Aorta (tissue), 5 donors: Measurements from ENCODE around the gene INTS3. TPM values are rescaled to one million over a fixed set of nuclear protein-coding genes. Genes with fewer than 3 reads are reported as not detected.

ENCODE experiments used
- ATAC-seq: fragments of 200-7000 bp; cut with Tn5 transposase; one replicate; pipeline ENCODE4 v1.9.1; 2022; ENCODE audit warnings: moderate library complexity; ENCODE audit not compliant: low FRiP score
- DNase-seq, 2 donors: peaks; one replicate each; pipeline ENCODE4 v3.0.0-alpha.2; 2020
- H3K27ac ChIP-seq, 2 donors: one replicate each; pipeline ENCODE4 v1.5.1; 2013; ENCODE audit warnings: low read length in 2 of 2, mild to moderate bottlenecking in 2 of 2, moderate library complexity in 2 of 2, control low read depth in 1 of 2, inconsistent platforms in 1 of 2, low read depth in 1 of 2
- H3K27me3 ChIP-seq, 2 donors: one replicate each; pipeline ENCODE4 v1.6.1; 2013; ENCODE audit warnings: control low read depth in 1 of 2, low read length in 1 of 2, mild to moderate bottlenecking in 1 of 2, moderate library complexity in 1 of 2; ENCODE audit not compliant: insufficient read depth in 2 of 2, control insufficient read depth in 1 of 2
- H3K36me3 ChIP-seq, 2 donors: one replicate each; pipeline ENCODE4 v1.6.1; 2013; ENCODE audit warnings: control low read depth in 1 of 2, low read length in 1 of 2, mild to moderate bottlenecking in 1 of 2; ENCODE audit not compliant: insufficient read depth in 2 of 2, control insufficient read depth in 1 of 2
- H3K4me1 ChIP-seq, 2 donors: one replicate each; pipeline ENCODE4 v1.6.1; 2013; ENCODE audit warnings: low read length in 2 of 2, control low read depth in 1 of 2, mild to moderate bottlenecking in 1 of 2, moderate library complexity in 1 of 2; ENCODE audit not compliant: insufficient read depth in 2 of 2, control insufficient read depth in 1 of 2
- H3K4me3 ChIP-seq, 2 donors: one replicate each; pipeline ENCODE4 v1.5.1; 2013; ENCODE audit warnings: low read length in 2 of 2, control low read depth in 1 of 2, mild to moderate bottlenecking in 1 of 2
- H3K9me3 ChIP-seq: one replicate; pipeline ENCODE4 v1.6.1; 2013; ENCODE audit warnings: mild to moderate bottlenecking, low read length; ENCODE audit not compliant: control insufficient read depth
- WGBS, 2 donors: extraction: QIAGEN DNeasy Blood & Tissue Kit; methylation state at CpG; one replicate each; pipeline ENCODE4 v1.1.7; 2013; 5-methylcytosine and 5-hydroxymethylcytosine counted together
- intact Hi-C, 2 donors: fragments of 100-400 bp; cut with DNase I; formaldehyde crosslinking; loops; one replicate each; pipeline versions ENCODE4 v1.14.2 to v1.15.0; 2022
- polyA plus RNA-seq, 2 donors: library from polyadenylated mRNA; stranded (reverse); fragments of 200-250 nt; gene quantifications; one replicate each; pipeline ENCODE4 v1.2.3, GENCODE V29; 2013
- total RNA-seq, 2 donors: library from RNA; stranded (reverse); fragmentation: NEBNext Ultra II Directional; extraction: Animal tissue kit (Norgen Biotek cat#: 25700); gene quantifications; one replicate each; pipeline ENCODE4 v1.2.1, GENCODE V29; 2021
- donor health status: healthy with polysubstance abuse.
- donor health status: Bipolar disorder and iron deficiency.
- donor health status: DM: no; HTN: no; CAD: no.
- donor health status: DM: no; HTN: no; CAD: no.
- donor health status: DM: yes; HTN: yes; CAD: no.

Gene INTS3
- total and polyA plus RNA-seq, 4 donors = 10.9 to 101 (median 64.4) TPM

GRCh38 chr1:153685544-153686340 is 42.1 kb upstream of the INTS3 start:
- whole genome bisulfite sequencing, 2 donors = 64 to 69% methylated on average over 11 of the region's 11 CpGs
- no peak for DNase-seq
- Histone ChIP-seq H3K4me1 (no peaks in the 10 kb centered on the region), H3K9me3 (no peaks in the 10 kb centered on the region), H3K36me3 (peaks cover 4 to 21% of the 10 kb centered on the region in 2 donors), H3K27ac (peak overlapping the region in 1 of 2 donors; percentile 8), H3K27me3 (no peaks in the 10 kb centered on the region), H3K4me3 (no peak overlapping the region)
- ATAC-seq = no peak
- intact Hi-C loops = no loop called here

- peaks cover 2 to 20% of the 10 kb centered on the region in 2 donors for H3K36me3 ChIP-seq
- H3K4me1 ChIP-seq = no peaks in the 10 kb centered on the region
- H3K4me3 ChIP-seq = no peak overlapping the region
- no peaks in the 10 kb centered on the region for H3K27me3 ChIP-seq
- 77% methylated on average over 16 of the region's 16 CpGs for WGBS, 2 donors
- ATAC-seq = no peak
- DNase-seq = no peak
- intact Hi-C loops = no loop called here
- no peaks in the 10 kb centered on the region for H3K9me3 ChIP-seq
- H3K27ac ChIP-seq = no peak overlapping the region
Observed at GRCh38 chr1:153687346-153688125, 40.3 kb upstream of the INTS3 start.

- Histone ChIP-seq H3K9me3 (no peaks in the 10 kb centered on the region), H3K4me3 (no peak overlapping the region), H3K27ac (no peak overlapping the region), H3K4me1 (no peaks in the 10 kb centered on the region), H3K27me3 (no peaks in the 10 kb centered on the region), H3K36me3 (peaks cover 0 to 16% of the 10 kb centered on the region in 2 donors)
- intact Hi-C loops = no loop called here
- no peak for ATAC-seq
- WGBS, 2 donors = 73 to 75% methylated on average over 7 of the region's 7 CpGs
- no peak for DNase-seq
Observed at GRCh38 chr1:153688276-153688675, 39.6 kb upstream of the INTS3 start.

- H3K4me3 ChIP-seq = no peak overlapping the region
- no peak overlapping the region for H3K27ac ChIP-seq
- H3K4me1 ChIP-seq = no peaks in the 10 kb centered on the region
- H3K36me3 ChIP-seq = peaks cover 0 to 14% of the 10 kb centered on the region in 2 donors
- no peaks in the 10 kb centered on the region for H3K9me3 ChIP-seq
- DNase-seq = no peak
- no peak for ATAC-seq
- 76 to 80% methylated on average over 18 of the region's 18 CpGs for WGBS, 2 donors
- H3K27me3 ChIP-seq = no peaks in the 10 kb centered on the region
- intact Hi-C loops = no loop called here
Observed at GRCh38 chr1:153688736-153689328, 39.0 kb upstream of the INTS3 start.

- H3K9me3 ChIP-seq = no peaks in the 10 kb centered on the region
- no peaks in the 10 kb centered on the region for H3K27me3 ChIP-seq
- no peak overlapping the region for H3K4me3 ChIP-seq
- H3K4me1 ChIP-seq = no peaks in the 10 kb centered on the region
- 74 to 77% methylated on average over 4 of the region's 4 CpGs for WGBS, 2 donors
- intact Hi-C loops = no loop called here
- H3K36me3 ChIP-seq = peaks cover 0 to 2% of the 10 kb centered on the region in 2 donors
- no peak for ATAC-seq
- H3K27ac ChIP-seq = no peak overlapping the region
- no peak for DNase-seq
Observed at GRCh38 chr1:153693466-153693865, 34.4 kb upstream of the INTS3 start.

- intact Hi-C loops = loop anchor here (1.0 to 5.0 kb wide), 2 partner anchors 31 to 51 kb away; no protein-coding TSS in a partner anchor
- ATAC-seq = no peak
- H3K4me3 ChIP-seq = no peak overlapping the region
- WGBS, 2 donors = 53 to 59% methylated on average over 8 of the region's 8 CpGs
- H3K36me3 ChIP-seq = no peaks in the 10 kb centered on the region
- peaks cover 0 to 3% of the 10 kb centered on the region in 2 donors for H3K4me1 ChIP-seq
- DNase-seq = no peak
- H3K27ac ChIP-seq = peak overlapping the region; percentile 19 to 37
- H3K27me3 ChIP-seq = no peaks in the 10 kb centered on the region
- H3K9me3 ChIP-seq = no peaks in the 10 kb centered on the region
Observed at GRCh38 chr1:153696741-153697140, 31.1 kb upstream of the INTS3 start.

GRCh38 chr1:153697191-153698019 is 30.4 kb upstream of the INTS3 start:
- H3K36me3 ChIP-seq = no peaks in the 10 kb centered on the region
- H3K27ac ChIP-seq = peak overlapping the region; percentile 96 to 97
- DNase-seq (peak; percentile 90), ATAC-seq (peak; percentile 85)
- peaks cover 0 to 3% of the 10 kb centered on the region in 2 donors for H3K4me1 ChIP-seq
- H3K27me3 ChIP-seq = no peaks in the 10 kb centered on the region
- intact Hi-C loops = loop anchor here (1.0 to 5.0 kb wide), 2 partner anchors 30 to 50 kb away; no protein-coding TSS in a partner anchor
- no peaks in the 10 kb centered on the region for H3K9me3 ChIP-seq
- WGBS, 2 donors = 5 to 9% methylated on average over 12 of the region's 12 CpGs
- H3K4me3 ChIP-seq = no peak overlapping the region
